Activated CD8-positive, alpha-beta T cell treated with anti-CD3 and anti-CD28 coated beads for 36 hours (primary cell): ENCODE data around the gene DVL3. TPM values are rescaled to one million over a fixed set of nuclear protein-coding genes. Genes with fewer than 3 reads are reported as not detected.
A peak's percentile ranks its signal among the peaks of the same experiment; 100 is the strongest.

Experiments used
- ATAC-seq: fragments of 200-7000 bp; cut with Tn5 transposase; one replicate; pipeline ENCODE4 v1.10.0; 2021; ENCODE audit warnings: mild to moderate bottlenecking, moderate library complexity
- CTCF ChIA-PET: fragments of 350-600 bp; sonication (Branson Sonifier 250); formaldehyde crosslinking; loops from one replicate; lab custom pipeline; 2021; ENCODE audit warnings: antibody characterized with exemption; lab: Charles Lee
- POLR2A ChIA-PET: fragments of 350-600 bp; sonication (Branson Sonifier 250); formaldehyde crosslinking; loops from one replicate; lab custom pipeline; 2021; ENCODE audit warnings: antibody characterized with exemption; lab: Charles Lee
- DNase-seq: peaks from one replicate; pipeline ENCODE4 v3.0.0-alpha.2; 2020
- H3K27ac Mint-ChIP-seq: one replicate; pipeline ENCODE4 v1.8.0; 2021; ENCODE audit warnings: mild to moderate bottlenecking, mixed read lengths
- H3K27me3 Mint-ChIP-seq: one replicate; pipeline ENCODE4 v1.8.0; 2021; ENCODE audit warnings: mixed read lengths
- H3K36me3 Mint-ChIP-seq: one replicate; pipeline ENCODE4 v1.8.0; 2021; ENCODE audit warnings: low read depth, mixed read lengths
- H3K4me1 Mint-ChIP-seq: one replicate; pipeline ENCODE4 v1.8.0; 2021; ENCODE audit warnings: low read depth, mixed read lengths
- H3K4me3 Mint-ChIP-seq: one replicate; pipeline ENCODE4 v1.8.0; 2021; ENCODE audit warnings: mild to moderate bottlenecking, moderate library complexity, mixed read lengths
- H3K9me3 Mint-ChIP-seq: one replicate; pipeline ENCODE4 v1.8.0; 2021; ENCODE audit warnings: mixed read lengths
- CTCF ChIP-seq: fragments of 200-600 bp; IDR thresholded peaks from one replicate; pipeline ENCODE4 v1.8.0; 2022; ENCODE audit warnings: antibody characterized with exemption, mild to moderate bottlenecking
- intact Hi-C: fragments of 100-400 bp; cut with micrococcal nuclease; formaldehyde crosslinking; loops from one replicate; pipeline ENCODE4 v1.10.0; 2022
- total RNA-seq, 2 experiments: library from RNA; stranded (reverse); gene quantifications; one replicate each; pipeline ENCODE4 v1.2.3, GENCODE V29; 2021

DVL3 gene
- total RNA-seq, 2 experiments from 2014 or later: 21.2 to 25.9 TPM

- Mint-ChIP-seq H3K27ac (peak overlapping the region; percentile 96), H3K9me3 (no peaks in the 10 kb centered on the region), H3K4me3 (peak overlapping the region; percentile 94), H3K4me1 (peaks cover 31% of the 10 kb centered on the region), H3K27me3 (no peaks in the 10 kb centered on the region), H3K36me3 (peaks cover 65% of the 10 kb centered on the region)
- ATAC-seq (peak; percentile 96), DNase-seq (peak; percentile 99)
- ChIA-PET CTCF (interaction anchor here (1.0 to 2.2 kb wide), 4 partner anchors 41 to 301 kb away, joined by 3 to 15 read pairs (median 6); partner anchors contain the start of genes EEF1AKMT4 and PARL), POLR2A (interaction anchor here (0.9 to 2.4 kb wide), 9 partner anchors 9 to 108 kb away, joined by 3 to 12 read pairs (median 6); partner anchors contain the start of genes AP2M1 and EIF2B5)
- TF ChIP-seq CTCF: no peak
- intact Hi-C loops: no loop called here
These were observed 30.4 kb downstream of the DVL3 start for GRCh38 chr3:184185461-184186183.

- ChIA-PET POLR2A (interaction anchor here (0.9 to 2.4 kb wide), 10 partner anchors 9 to 108 kb away, joined by 3 to 12 read pairs (median 6); partner anchors contain the start of genes AP2M1 and EIF2B5), CTCF (interaction anchor here (0.7 to 2.2 kb wide), 6 partner anchors 41 to 302 kb away, joined by 3 to 15 read pairs (median 4); partner anchors contain the start of genes EEF1AKMT4 and PARL)
- Mint-ChIP-seq H3K4me3 (peak within 1 kb of the TSS; percentile 94), H3K27ac (peak within 1 kb of the TSS; percentile 96), H3K27me3 (no peaks in the 10 kb centered on the region), H3K36me3 (peaks cover 62% of the 10 kb centered on the region), H3K9me3 (no peaks in the 10 kb centered on the region), H3K4me1 (peaks cover 31% of the 10 kb centered on the region)
- TF ChIP-seq CTCF: no peak
- intact Hi-C loops: no loop called here
- ATAC-seq (peak; percentile 12), DNase-seq (peak; percentile 44)
These were observed 31.2 kb downstream of the DVL3 start, which contains the start of gene ABCF3 for GRCh38 chr3:184186184-184186901. Gene ABCF3, plus strand, starts transcription at chr3:184186199. Its CDS starts 9 bp downstream, at chr3:184186208.

- ChIA-PET CTCF (interaction anchor here (0.7 to 2.2 kb wide), 4 partner anchors 40 to 291 kb away, joined by 3 to 15 read pairs (median 6); partner anchors contain the start of gene EEF1AKMT4), POLR2A (interaction anchor here (1.0 to 2.4 kb wide), 7 partner anchors 9 to 63 kb away, joined by 3 to 12 read pairs (median 6); partner anchors contain the start of genes AP2M1 and EIF2B5)
- intact Hi-C loops: no loop called here
- no peaks in the 10 kb centered on the region for H3K9me3 Mint-ChIP-seq
- H3K4me3 Mint-ChIP-seq: peak overlapping the region; percentile 94
- DNase-seq (no peak), ATAC-seq (no peak)
- H3K27me3 Mint-ChIP-seq: no peaks in the 10 kb centered on the region
- H3K36me3 Mint-ChIP-seq: peaks cover 57% of the 10 kb centered on the region
- H3K4me1 Mint-ChIP-seq: peaks cover 31% of the 10 kb centered on the region
- TF ChIP-seq CTCF: no peak
- peak overlapping the region; percentile 43 for H3K27ac Mint-ChIP-seq
These were observed 31.7 kb downstream of the DVL3 start for GRCh38 chr3:184186902-184187207.

GRCh38 chr3:184188080-184188479, 32.9 kb downstream of the DVL3 start:
- no peak for TF ChIP-seq CTCF
- intact Hi-C loops: no loop called here
- Mint-ChIP-seq H3K9me3 (no peaks in the 10 kb centered on the region), H3K4me3 (no peak overlapping the region), H3K4me1 (peaks cover 31% of the 10 kb centered on the region), H3K27me3 (no peaks in the 10 kb centered on the region), H3K27ac (no peak overlapping the region), H3K36me3 (peaks cover 61% of the 10 kb centered on the region)
- DNase-seq (no peak), ATAC-seq (no peak)
- POLR2A ChIA-PET: interaction anchor here (0.7 kb wide), 1 partner anchor 11 kb away, joined by 3 read pairs; no protein-coding TSS in a partner anchor
- CTCF ChIA-PET: no interaction called here
